ENCODE measurements around the gene BANF1.
"Not testable (repeated sequence)": the region's sequence is repeated elsewhere in the genome, so short reads cannot be mapped to it uniquely, and the experiment has no call there.

The BANF1 gene

GRCh38 chr11:66011239-66011784 lies 9.0 kb downstream of the BANF1 start:
- no peak for DNase-seq (ENCODE audit: low spot score)

GRCh38 chr11:66011785-66012303 lies 9.5 kb downstream of the BANF1 start, which contains the start of gene CST6:
Gene CST6 (plus strand): TSS chr11:66012008. CDS start chr11:66012045, 37 bp downstream.
- peak; percentile 28 for DNase-seq (ENCODE audit: low spot score)

- DNase-seq (ENCODE audit: low spot score), result no peak
Measured at GRCh38 chr11:66012371-66012945, 10.2 kb downstream of the BANF1 start.

GRCh38 chr11:66012946-66013761 lies 10.9 kb downstream of the BANF1 start:
- no peak for DNase-seq (ENCODE audit: low spot score)

- DNase-seq (ENCODE audit: low spot score), result no peak
Measured at GRCh38 chr11:66013762-66014100, 11.4 kb downstream of the BANF1 start.

GRCh38 chr11:66014804-66015453 lies 12.6 kb downstream of the BANF1 start:
- DNase-seq (ENCODE audit: low spot score), result no peak

- DNase-seq (ENCODE audit: low spot score), result no peak
Measured at GRCh38 chr11:66015454-66015881, 13.2 kb downstream of the BANF1 start.

GRCh38 chr11:66015936-66016792 lies 13.9 kb downstream of the BANF1 start:
- DNase-seq (ENCODE audit: low spot score), result no peak

GRCh38 chr11:66016793-66017177 lies 14.5 kb downstream of the BANF1 start:
- no peak for DNase-seq (ENCODE audit: low spot score)

- no peak for DNase-seq (ENCODE audit: low spot score)
Measured at GRCh38 chr11:66017321-66017720, 15.0 kb downstream of the BANF1 start.

- no peak for DNase-seq (ENCODE audit: low spot score)
Measured at GRCh38 chr11:66020212-66020611, 17.9 kb downstream of the BANF1 start.

GRCh38 chr11:66020618-66021357 lies 18.5 kb downstream of the BANF1 start:
- no peak for DNase-seq (ENCODE audit: low spot score)

GRCh38 chr11:66022401-66023185 lies 20.3 kb downstream of the BANF1 start:
- DNase-seq (ENCODE audit: low spot score), result peak; percentile 95

GRCh38 chr11:66023186-66023440 lies 20.8 kb downstream of the BANF1 start:
- DNase-seq (ENCODE audit: low spot score), result not testable (repeated sequence)

- no peak for DNase-seq (ENCODE audit: low spot score)
Measured at GRCh38 chr11:66026017-66026529, 23.8 kb downstream of the BANF1 start, which contains the start of gene CATSPER1. Gene CATSPER1 (minus strand): TSS chr11:66026479. CDS start chr11:66026379, 100 bp downstream.

- no peak for DNase-seq (ENCODE audit: low spot score)
Measured at GRCh38 chr11:66032957-66033735, 30.8 kb downstream of the BANF1 start.

GRCh38 chr11:66035653-66036333 lies 33.5 kb downstream of the BANF1 start:
- no peak for DNase-seq (ENCODE audit: low spot score)

GRCh38 chr11:66036334-66036710 lies 34.0 kb downstream of the BANF1 start:
- no peak for DNase-seq (ENCODE audit: low spot score)

- DNase-seq (ENCODE audit: low spot score), result no peak
Measured at GRCh38 chr11:66037327-66037726, 35.0 kb downstream of the BANF1 start.

Measured in D341Med (cell line).